C4-2B (cell line): ENCODE results near the gene LMF1.

Experiments
- ZFX ChIP-seq: fragments of 450-650 bp; IDR thresholded peaks from 2 replicates; pipeline ENCODE4 v1.6.1; 2017
- TF ChIP-seq, protein P1 (sequence below): fragments of 450-650 bp; conservative IDR thresholded peaks from 2 replicates; pipeline ENCODE4 v1.5.1; 2017; ENCODE audit warnings: mild to moderate bottlenecking

DNA sequence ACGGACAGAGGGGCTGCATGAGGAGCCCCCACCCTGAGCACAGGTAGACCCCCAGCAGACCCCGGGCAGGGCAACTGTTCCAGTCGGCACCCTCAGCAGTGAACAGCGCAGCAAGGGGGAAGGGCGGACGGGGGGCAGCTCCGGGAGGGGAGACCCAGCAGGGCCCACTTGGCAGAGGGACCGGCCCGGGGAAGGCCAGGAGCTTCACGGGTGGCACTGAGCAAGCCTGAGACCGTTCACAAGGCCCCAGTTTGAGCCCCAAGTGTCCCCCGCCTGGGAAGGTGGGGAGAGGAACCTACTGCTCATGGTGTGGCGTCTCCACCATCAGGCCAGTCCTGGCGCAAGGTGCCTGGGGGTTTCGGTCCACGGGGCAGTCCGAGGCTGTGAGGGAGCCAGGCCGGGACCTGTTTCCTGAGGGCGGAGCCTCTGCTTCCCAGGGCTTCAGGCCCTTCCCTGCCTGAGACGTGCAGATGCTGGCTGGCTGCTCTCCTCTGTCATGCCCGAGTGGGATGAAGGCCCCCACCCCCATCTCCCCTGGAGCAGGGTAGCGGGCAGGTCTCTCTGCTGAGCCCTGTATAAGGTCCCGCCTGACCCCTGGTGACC lies 115.9 kb downstream of the LMF1 start:
- TF ChIP-seq, protein P1, sequence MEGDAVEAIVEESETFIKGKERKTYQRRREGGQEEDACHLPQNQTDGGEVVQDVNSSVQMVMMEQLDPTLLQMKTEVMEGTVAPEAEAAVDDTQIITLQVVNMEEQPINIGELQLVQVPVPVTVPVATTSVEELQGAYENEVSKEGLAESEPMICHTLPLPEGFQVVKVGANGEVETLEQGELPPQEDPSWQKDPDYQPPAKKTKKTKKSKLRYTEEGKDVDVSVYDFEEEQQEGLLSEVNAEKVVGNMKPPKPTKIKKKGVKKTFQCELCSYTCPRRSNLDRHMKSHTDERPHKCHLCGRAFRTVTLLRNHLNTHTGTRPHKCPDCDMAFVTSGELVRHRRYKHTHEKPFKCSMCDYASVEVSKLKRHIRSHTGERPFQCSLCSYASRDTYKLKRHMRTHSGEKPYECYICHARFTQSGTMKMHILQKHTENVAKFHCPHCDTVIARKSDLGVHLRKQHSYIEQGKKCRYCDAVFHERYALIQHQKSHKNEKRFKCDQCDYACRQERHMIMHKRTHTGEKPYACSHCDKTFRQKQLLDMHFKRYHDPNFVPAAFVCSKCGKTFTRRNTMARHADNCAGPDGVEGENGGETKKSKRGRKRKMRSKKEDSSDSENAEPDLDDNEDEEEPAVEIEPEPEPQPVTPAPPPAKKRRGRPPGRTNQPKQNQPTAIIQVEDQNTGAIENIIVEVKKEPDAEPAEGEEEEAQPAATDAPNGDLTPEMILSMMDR: no peak
- no peak for TF ChIP-seq ZFX
